HG02973 (cell line): ENCODE results near the gene NUDT2.
"Not testable (repeated sequence)": the region's sequence is repeated elsewhere in the genome, so short reads cannot be mapped to it uniquely, and the experiment has no call there.

ENCODE experiments used
- ATAC-seq: cut with Tn5 transposase; IDR thresholded peaks from one replicate; pipeline ENCODE4 v1.9.1; 2021; ENCODE audit warnings: moderate library complexity; ENCODE audit not compliant: unreplicated experiment

The NUDT2 gene

DNA sequence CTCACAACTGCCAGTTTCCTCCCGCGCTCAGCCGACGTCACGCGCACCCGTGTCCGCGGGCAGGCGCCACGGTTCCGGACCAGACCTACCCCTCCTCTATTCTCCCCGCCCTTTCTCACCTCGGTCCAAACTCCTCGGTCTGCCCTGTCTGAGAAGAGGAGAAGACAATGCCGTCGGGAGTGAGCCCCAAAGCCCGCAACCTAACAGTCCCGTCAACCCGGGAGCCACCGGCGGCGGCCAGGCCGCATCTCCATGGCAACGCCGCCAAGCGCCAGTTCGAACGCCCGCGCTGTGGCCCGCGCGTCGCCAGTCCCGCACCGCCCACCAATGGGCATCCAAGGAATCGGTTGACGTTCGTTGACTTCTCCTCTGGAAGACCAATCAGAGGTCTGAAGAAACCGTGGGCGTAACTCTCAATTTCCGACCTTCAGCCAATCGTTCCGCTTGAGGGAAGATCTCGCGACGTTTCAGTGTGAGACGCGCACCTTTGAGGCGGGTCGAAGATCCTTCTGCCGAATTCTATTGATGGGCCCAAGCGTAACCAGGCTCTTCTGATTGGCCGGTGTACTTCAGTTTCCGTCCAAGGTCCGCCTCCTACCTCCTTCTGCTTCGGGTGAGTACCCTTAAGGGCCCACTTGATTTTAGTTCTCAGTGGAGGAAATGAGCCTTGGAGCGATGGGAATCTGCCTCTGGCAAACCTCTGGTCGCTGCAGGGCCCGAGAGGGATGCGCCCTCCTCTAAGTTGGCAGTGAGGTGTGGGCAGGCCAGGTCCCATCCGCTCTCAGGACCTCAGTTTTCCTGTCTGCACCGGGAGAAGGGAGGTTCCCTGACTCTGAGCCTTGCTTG, at the start of gene NUDT2, which contains the start of gene KIF24:
Gene NUDT2, plus strand, starts transcription at position 583 of the 846 bp plus-strand sequence. CDS start 9,471 bp downstream, outside the sequence.
Gene KIF24, minus strand, starts transcription at position 282 of the 846 bp plus-strand sequence. CDS start 17,922 bp downstream, outside the sequence.
- peak; percentile 93 for ATAC-seq

DNA sequence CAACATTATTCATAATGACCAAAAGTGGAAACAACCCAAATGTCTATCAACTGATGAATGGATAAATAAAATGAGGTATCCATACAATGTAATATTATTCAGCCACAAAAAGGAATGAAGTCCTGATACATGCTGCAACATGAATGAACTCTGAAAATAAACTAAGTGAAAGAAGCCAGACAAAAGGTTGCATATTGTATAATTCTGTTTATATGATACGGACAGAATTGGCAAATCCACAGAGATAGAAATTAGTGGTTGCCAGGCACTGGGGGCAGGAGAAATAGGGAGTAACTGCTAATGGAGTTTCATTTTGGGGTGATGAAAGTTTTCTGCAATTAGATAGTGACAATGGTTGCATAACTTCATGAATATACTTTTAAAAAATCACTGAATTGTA, 47.3 kb upstream of the NUDT2 start:
- no peak for ATAC-seq

DNA sequence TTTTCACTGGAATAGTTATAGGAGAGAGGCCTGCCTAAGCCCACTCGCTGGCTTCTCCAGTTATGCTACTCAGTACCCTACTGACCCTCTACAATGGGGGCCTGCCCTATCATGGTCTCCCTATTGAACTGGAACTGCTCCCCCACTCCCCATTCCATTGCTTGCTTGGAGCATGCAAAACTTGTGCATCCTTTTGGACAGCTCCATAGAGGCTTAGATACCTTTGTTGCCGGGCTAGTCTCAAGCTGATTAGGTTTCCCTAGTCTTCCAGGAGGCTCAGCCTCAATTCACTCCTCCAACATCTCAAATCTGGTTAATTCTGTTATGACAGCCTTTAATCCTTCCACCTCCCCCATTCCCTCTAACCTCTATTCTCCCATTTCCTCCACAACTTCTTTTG, 40.2 kb upstream of the NUDT2 start:
- ATAC-seq: no peak

DNA sequence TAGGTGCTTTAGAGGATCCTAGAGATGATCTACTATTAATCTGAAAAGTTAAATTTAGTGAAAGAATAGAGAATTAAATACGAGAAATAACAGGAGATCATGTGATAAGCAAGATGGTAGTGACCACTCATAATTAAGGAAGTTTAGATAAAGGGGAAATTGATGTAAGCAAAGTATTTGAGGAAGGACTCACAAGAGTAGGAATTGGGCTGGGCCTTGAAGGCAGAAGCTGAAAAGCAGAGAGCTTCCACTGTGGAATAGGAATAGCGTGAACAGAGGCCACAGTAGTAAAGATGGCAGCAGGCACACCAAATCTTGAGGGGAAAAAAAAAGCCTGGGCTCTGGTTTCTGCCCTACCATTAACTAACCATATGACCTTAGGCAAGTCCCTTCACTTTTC, 38.3 kb upstream of the NUDT2 start:
- no peak for ATAC-seq

GRCh38 chr9:34291423-34291822, 37.9 kb upstream of the NUDT2 start:
- ATAC-seq: no peak

- no peak for ATAC-seq
Measured at GRCh38 chr9:34292552-34292951, 36.8 kb upstream of the NUDT2 start.

DNA sequence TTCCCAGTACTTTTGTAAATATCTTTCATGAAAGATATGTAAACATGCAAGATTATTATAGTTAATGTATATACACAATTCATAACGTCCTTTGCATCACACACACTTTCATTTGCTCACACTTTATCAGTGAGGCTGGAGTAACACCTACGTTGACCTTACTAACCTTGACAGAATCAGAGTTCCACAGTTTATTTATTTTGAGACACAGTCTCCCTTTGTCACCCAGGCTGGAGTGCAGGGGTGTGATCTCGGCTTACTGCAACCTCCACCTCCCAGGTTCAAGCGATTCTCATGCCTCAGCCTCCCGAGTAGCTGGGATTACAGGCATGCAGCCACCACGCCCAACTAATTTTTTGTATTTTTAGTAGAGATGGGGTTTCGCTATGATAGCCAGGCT, 28.3 kb upstream of the NUDT2 start:
- ATAC-seq: not testable (repeated sequence)

GRCh38 chr9:34308316-34308715, 21.1 kb upstream of the NUDT2 start:
- ATAC-seq: not testable (repeated sequence)

DNA sequence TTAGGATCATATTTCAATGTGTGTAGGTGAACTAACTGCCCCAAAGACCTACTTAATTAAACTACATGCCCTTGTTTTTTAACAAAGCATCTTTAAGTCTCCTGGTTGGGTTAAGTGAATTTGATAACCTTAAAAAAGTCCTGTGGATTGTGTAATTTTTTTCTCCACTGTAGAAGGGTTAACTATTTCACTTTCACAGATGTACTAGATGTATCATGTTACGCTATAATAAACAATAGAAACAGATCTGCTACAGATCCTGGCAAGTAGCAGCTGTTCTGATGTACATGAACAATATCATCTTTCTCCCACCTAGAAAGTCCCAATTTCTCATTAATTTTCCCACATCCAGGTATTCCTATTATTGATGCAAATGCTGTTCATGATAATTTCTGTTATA, 19.2 kb upstream of the NUDT2 start:
- no peak for ATAC-seq

DNA sequence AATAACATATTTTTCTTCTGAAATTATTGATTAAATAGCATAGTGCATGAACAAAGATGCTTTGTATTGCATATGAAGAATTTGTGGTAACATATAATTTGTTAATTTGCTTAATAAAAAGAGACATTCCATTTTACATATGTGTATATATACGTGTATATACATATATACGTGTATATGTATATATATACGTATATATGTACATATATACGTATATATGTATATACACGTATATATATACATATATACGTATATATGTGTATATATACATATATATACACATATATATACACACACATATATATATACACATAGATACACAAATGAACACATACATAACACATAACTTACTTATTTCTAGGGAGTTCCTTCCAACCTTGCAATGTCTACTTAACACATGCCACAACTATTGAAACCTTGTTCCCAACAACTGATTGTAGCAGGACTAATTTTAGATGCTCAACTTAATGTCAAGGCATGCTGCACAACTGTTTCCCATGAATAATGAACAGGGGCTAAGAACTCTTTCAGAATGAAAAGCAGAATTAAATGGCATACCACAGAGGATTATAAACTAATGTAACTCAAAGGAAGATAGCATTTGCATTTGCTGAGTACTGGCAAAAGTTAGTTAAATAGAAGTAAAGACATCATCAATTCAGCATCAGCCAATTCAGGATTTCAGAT, 17.7 kb upstream of the NUDT2 start:
- no peak for ATAC-seq

DNA sequence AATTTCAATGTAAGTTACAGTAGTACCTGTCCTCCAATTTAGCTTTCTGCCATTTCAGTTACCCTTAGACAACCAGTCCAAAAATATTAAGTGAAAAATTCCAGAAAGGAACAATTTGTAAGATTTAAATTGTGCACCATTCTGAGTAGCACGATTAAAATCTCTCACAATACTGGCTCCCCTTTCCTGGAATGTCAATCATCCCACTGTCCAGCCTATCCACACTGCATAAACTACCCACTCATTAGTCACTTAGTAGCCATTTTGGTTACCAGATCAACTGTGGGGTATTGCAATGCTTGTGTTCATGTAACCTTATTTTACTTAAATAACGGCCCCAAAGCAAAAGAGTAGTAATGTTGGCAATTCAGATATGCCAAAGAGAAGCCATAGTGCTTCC, 11.9 kb upstream of the NUDT2 start:
- ATAC-seq: no peak

DNA sequence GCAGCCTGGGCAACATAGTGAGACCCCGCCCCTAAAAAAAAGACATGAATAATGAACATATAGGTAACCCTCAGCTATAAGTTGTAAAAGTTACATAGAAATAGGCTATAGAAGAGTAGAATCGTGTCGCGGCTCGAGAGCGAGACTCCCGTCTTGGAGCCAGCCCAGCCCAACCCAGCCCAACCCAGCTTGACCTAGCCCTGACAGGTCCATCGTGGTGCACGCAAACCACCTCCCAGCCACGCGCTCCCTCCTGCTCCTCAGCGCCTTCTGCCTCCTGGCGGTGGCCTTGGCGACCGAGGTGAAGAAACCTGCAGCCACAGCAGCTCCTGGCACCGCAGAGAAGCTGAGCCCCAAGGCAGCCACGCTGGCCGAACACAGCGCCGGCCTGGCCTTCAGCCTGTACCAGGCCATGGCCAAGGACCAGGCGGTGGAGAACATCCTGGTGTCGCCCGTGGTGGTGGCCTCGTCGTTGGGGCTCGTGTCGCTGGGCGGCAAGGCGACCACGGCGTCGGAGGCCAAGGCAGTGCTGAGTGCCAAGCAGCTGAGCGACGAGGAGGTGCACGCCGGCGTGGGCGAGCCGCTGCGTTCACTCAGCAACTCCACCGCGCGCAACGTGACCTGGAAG, 11.1 kb upstream of the NUDT2 start:
- ATAC-seq: no peak

DNA sequence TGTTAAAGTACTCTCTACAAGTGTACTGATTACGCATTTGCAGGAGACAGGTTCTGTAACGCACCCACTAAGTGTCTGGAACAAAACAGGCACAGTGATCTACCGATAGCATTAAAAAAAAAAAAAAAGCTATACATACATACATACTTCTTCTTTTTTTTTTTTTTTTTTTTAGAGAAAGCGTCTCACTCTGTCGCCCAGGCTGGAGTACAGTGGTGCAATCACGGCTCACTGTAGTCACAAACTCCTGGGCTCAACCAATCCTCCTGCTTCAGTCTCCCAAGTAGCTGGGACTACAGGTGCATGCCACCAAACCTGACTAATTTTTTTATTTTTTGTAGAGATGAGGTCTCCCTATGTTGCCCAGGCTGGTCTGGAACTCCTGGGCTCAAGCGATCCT, 7.9 kb upstream of the NUDT2 start:
- ATAC-seq: no peak

DNA sequence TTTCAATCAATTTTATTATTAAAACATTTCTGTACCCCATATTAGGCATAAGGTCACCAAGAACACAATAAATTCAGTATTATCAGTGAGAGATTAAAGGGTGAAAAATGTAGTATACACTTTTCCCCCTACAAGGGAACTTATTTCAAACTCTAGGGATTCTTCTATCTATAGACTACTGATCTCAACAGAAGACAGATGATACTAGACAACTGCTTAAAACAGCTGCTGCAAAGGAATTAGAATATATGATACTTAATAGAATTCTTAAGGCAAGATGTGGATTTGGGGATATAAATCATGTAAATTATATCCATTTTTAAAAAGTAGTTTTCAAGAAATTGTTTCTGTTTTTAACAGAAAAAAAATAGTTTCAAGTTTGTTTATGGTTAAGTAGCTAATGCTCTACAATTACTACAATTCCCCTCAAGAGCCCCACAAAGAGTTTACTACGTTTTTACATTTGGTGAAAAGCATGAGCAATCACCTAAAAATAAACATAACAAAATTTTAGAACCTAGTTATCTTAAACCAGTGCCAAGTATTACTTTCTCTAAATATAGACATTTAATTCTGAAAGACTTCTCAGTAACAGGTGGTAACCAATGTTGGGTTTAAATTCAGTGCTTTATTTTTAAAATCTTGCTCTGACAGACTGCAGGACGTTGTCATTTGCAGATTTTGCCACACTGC, 6.3 kb upstream of the NUDT2 start:
- ATAC-seq: no peak

DNA sequence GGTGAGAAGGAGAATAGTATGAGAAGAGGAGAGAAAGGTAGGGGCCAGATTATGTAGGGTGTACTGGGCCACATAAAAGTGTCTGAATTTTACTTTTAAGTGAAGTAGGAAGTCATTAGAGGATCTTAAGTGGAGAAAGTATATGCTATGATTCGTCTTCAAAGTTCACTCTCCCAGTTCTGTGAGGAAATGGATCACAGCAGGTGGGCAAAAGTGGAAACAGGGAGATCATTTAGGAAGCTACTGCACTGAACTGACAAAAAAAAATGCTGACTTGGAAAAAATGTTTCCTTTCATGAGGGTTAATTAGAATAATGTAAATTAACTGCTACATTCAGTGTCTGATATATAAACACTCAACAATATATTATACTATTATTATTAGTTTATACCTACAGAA, 2.7 kb upstream of the NUDT2 start:
- no peak for ATAC-seq

- ATAC-seq: no peak
Measured at GRCh38 chr9:34328500-34328986, 826 bp upstream of the NUDT2 start.

GRCh38 chr9:34331196-34331595, 1.8 kb downstream of the NUDT2 start:
- ATAC-seq: no peak

DNA sequence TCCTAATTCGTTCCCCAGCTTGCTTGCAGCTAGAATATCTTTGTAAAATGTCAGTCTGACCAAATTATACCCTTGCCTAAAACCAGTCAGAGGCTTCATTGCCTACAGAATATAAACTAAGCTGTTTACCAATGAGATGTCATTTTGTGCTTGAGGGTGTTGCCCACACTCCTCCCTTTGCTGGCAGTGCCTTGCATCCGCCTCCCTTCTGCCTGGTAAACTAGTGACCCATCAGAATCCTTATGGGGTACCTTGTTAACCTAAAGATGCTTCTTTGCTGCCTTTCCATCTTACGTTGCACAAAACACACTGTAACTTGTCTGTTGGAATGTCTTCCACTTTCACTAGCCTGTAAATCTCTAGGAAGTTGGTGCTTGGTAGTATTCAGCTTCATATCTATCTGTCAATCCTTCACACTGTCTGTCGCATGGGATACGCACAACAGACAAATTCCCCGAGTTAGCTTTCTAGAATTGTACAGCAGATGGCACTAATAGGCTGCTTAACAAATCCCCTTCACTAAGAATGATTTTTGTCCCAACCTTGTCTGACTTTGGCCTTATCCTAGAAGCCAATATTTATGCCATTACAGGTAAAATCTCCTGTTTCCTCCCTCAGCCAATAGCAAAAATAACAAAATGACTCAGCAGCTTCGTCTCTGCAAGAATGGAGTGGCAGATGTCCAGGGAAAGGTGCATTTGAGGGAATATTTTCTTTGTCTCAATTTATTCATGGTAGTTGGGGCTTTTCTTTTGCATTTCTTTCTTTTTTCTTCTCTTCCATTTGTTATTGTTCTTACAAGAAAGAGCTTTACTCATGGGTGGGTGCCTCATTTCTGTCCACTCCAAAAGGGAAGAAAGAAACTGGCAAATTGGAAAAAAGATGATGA, 3.0 kb downstream of the NUDT2 start:
- ATAC-seq: no peak

DNA sequence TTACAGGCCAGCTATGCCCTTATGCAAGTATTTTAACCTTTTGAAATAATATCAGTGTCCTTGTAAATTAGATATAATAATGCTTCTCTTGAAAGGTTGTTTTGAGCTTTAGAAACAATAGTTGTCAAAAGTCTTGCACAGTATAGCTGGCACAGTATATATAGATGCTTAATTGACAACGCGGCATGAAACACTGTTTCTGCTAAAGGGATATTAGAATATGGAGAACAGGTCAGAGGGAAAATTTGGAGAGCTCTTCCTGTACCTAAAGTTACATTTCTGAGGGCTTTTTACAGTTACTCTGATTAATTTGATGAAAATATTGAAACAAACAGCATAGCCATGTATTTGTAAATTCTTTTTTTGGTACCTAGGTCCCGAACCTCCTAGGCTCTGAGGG, 4.5 kb downstream of the NUDT2 start:
- ATAC-seq: no peak

- ATAC-seq: no peak
Measured at GRCh38 chr9:34334337-34334824, 5.0 kb downstream of the NUDT2 start.
